Activated gamma-delta T cell treated with anti-CD3 and anti-CD28 coated beads, Interleukin-2, amount 50 U/mL, for 16 hours (primary cell): ENCODE measurements around the gene TMCC3.
"Not testable (repeated sequence)": the region's sequence is repeated elsewhere in the genome, so short reads cannot be mapped to it uniquely, and the experiment has no call there.

ENCODE experiments used
- DNase-seq: peaks from one replicate; pipeline ENCODE4 v3.0.0-alpha.2; 2020; ENCODE audit warnings: low read depth

TMCC3 gene

DNA sequence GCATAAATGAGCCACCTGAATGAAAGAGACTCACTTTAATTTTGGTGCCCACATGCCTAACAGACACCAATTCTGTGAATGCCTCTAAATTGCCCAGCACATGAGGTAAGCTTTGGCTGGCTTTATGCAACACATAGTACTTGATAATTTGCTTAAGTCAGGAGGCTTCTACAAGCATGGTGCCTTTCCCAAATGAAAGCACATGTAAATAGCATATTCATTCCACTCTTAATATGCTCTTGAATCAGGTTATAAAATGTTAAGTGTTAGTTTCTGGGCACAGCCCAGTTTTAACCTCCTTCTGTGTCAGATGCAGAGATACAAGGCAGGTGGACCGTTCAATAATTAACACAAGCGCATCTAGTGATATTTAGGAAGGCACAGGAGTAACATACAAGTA, 15.6 kb downstream of the TMCC3 start:
- DNase-seq, result no peak

DNA sequence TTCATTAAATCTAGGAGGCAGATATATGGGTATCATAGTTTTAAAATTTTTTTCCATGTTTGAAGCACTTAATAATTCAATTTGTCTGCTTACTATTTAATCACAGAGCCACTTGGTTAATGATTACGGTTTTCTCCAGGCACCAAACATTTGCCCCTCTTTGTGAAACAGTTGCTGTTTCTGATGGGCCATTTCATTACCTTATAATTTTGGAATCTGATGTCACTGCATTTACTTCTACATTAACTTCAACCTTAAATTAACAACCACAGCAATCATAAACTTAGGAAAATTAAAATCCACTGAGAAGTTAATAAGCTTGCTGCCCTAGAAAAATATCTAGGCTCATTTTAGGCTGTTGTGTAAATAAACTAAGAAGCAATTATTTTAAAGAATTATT, 17.0 kb downstream of the TMCC3 start:
- DNase-seq, result no peak

DNA sequence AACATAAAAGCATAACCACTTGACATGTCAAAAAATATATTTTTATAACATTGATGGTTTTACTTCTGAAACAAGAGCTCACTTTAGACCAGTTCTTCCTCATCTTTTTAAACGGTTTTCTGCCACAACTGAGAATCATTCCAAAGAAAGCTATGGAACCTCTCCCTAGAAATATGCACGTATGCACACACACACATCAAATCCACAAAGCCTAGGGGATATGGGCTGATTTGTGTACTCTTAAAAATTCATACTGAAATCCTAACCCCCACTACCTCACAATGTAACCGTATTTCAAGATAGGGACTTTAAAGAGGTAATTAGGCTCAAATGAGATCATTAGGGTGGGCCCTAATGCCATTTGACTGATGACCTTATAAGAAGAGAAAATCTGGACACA, 19.3 kb downstream of the TMCC3 start:
- DNase-seq, result no peak

DNA sequence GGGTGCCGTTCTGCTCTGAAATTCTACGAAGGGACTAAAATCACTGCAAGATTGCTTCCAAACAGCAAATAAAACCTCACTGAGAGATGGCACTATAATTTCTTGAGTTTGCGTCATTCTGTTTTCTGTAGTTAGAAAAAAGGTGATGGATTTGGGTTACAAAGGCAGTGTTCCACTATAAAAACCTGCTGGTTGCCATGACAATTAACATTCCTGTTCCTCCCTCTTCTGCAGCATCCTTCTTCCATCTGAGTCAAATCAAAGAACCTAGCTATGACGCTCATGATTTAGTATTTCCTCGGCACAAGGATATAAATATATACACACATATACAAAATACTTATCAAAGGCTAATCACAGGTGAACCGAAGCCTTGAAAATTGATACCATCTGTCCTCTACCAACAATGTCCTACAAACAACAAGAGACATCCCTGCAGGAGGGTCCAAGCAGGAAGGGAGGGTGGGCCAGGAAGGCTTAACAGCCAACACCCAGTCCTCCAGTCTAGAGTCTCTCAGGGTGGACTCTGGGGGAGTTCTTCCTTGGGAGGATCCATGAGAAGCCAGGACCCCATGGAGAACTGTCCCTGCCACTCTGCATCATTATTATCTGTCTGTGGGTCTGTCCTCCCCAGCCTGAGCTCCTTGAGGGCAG, 21.4 kb downstream of the TMCC3 start:
- DNase-seq, result no peak

DNA sequence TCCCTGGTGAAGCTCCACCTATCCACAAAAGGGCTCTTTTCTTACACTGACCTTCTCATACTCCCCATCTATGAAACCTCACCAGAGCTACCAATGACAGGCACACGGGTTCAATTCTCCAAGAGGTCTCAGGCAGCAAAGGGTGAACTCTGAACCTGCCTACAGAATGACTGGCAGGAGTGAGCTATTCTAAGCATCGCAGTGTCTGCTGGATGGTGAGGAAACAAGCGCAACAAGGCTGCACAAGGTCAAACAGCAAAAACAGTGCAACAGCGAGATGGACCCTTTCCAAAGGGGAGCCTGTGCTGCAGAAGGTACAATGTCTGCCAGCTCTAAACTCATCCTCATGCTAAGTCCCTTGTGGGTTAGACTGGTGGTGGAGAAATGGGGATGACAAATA, 22.0 kb downstream of the TMCC3 start:
- no peak for DNase-seq

DNA sequence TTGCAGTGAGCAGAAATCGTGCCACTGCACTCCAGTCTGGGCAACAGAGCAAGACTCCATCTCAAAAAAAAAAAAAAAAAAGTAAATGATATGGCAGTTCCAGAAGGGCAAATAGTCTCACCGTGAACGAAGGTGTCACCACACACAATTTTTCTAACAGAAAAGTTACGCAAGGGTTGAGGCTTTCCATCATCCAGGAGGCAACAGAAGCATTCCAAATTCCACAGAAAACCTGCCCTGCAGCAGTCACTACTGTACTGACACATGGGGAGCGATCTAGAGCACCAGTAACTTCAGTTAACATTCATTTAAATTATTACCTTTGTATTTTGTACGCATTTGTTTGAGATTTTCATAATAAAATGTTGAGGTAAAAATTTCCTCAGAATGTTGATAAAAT, 24.8 kb downstream of the TMCC3 start:
- DNase-seq, result no peak

DNA sequence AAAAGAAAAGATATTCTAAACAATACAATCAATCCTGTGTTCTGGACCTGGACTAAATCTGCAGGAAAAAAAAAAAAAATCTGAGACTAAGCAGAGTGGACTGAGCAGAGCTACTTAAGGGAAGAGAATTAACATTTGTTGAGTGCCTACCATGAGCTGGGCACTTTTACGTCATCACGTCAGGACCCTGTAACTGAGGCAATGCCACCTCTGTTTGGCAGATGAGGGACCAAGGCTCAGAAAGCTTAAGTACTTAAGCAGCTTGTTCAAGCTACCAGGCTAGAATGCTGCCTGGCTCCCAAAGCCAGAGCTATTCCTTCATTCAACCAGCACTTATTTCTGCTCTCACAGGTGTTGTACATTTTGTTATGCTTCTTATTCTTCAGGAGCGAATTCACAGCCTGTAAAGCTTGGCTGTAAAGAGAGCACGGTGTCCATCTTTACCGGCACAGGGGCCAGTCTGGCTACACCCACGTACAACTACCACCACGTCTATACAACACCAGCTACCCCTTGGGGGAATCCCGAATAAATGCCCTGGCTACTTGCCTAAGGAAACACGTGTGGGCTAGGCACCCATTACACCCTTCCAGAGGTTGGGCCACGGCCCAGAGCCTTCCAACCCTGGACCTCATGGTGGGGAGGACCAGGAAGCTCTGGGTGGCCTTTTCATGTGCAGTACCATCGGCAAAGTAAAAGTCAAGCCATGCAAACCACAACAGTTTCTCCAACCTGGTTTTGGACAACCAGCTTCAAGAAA, 27.0 kb downstream of the TMCC3 start:
- DNase-seq, result no peak

DNA sequence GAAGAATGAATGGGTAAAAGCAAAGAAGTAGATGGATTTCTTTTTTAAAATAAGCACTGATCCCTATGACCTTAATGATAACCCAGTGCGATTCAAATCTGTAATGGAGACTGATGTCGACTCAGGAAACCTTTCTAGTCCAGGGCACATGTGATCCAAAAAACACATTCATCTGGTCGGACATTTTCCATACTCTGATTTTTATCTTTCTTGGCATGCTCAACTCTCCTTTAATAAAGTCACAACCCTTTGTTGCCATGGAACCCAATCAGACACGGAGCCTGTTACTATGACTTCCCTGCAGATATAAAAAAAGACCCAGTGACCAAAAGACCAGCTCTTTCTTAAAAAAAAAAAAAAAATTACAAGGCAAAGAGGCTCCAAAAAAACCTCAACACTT, 27.9 kb downstream of the TMCC3 start:
- DNase-seq, result no peak

DNA sequence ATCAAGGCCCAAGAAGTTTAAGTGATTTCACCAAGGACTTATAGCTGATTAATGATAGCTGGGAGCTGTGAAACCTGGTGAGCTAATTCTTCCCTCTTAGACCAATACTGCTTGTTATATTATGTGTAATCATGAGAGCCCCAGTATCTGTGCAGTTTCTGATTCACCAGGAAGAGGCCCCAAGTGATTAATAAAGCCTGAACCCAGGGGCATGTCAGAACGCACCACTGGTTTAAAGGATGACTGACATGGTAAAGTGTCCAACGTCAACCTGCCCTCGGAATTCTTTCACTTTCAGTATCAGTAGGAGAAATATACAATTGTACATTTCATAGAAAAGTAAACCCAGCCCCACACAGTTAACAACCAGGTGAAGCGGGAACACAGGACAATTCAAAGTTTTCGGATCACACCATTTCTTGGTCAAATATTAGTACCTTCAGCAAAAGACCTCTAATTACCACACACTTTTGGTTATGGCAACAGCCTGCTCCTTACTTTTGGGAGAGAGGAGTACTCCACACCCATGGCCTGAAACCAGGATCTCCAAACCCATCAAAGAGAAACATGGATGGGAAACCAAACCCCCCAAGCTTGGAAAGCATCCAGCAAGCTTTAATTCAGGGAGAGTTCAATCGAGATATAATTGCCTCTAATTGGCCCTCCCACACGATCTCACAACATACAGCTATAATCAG, 28.5 kb downstream of the TMCC3 start:
- DNase-seq, result no peak

DNA sequence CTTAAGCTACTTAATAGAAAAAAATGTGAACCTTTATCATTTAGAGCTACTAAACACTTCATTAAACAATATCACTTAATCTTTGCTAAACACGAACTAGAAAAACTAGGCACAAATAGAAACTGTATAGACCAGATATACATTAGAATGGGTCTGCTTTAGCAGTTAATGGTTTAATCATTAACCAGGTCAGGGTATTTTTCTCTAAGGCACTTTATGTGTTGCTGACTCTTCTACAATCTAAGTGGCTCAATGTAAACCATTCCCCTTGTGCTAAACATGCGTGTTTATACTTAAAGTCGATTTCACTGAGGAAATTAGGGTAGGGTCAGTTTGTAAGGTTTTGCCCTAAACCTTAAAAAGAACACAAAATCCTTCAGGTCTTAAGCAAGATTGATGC, 29.7 kb downstream of the TMCC3 start:
- no peak for DNase-seq

DNA sequence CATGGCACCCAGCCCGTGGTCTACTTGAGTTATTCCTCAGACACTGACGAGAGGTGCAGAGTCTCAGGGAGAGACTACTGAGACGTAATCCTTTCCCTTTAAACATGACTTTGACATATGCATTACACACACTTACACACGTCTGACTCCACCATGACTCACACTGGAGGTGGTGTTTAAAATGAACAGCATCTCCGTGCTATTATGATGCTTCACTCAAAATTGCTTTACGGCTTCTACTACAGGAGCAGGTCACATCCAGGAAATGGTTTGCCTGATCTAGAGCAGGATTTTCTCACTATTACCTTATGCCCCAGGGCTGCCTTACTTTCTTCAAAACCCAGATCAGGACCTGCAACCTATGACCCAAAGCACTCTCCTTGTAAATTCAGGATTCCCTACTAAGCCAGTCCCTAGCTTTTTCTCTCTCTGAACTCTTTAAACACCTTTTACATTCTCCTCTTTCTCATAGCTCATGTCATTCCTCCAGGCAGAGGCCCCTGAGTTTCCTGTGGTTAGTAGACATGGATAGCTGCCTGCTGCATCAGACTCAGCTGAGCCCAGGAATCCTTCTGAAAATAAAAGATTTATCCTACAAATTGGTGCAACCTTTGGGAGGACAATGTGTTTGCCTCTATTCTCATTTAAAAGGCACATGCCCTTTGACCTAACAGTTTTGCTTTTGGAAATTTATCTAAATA, 31.2 kb downstream of the TMCC3 start:
- DNase-seq, result no peak

DNA sequence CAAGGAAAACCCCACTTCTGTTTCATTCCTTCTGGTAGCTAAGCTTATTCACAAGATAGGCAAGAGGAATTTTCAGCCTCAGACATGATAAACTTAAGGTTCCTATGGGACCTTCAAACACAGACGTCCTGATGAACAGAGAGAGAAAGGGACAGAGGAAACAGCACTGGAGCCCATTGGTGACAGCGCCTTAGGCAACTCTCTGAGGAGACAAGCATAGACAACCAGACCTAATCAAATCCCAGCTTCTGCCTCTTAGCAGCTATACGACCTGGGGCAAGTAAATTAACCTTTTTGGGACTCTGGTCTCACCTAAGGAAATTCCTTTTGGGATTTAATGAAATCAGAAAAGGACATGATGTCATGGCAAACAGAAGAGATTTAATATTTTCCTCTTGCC, 33.3 kb downstream of the TMCC3 start:
- DNase-seq, result no peak

DNA sequence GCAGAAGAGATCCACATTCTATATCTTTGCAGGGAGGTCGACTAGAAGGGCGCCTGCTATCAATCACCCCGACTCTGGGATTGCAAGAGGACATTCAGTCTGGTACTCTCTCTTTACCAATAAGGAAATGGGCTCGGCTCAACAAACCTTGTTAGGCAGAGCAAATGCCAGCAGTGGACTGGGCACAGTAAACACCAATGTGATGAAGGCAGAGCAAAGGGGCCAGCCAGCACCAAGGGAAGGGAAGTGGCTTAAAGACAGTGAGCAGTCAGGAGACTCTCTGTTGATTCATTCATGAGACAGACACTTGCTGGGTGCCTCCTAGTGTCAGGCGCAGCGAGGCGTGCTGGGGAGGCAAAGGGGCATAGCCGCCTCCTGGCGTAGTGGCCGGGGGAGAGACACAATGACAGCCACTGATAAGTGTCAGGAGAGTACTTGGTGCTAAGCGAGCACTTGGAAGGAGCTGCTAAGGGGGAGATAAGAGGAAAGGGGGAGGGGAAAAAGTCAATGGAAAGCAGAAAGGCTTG, 34.1 kb downstream of the TMCC3 start:
- DNase-seq, result no peak

DNA sequence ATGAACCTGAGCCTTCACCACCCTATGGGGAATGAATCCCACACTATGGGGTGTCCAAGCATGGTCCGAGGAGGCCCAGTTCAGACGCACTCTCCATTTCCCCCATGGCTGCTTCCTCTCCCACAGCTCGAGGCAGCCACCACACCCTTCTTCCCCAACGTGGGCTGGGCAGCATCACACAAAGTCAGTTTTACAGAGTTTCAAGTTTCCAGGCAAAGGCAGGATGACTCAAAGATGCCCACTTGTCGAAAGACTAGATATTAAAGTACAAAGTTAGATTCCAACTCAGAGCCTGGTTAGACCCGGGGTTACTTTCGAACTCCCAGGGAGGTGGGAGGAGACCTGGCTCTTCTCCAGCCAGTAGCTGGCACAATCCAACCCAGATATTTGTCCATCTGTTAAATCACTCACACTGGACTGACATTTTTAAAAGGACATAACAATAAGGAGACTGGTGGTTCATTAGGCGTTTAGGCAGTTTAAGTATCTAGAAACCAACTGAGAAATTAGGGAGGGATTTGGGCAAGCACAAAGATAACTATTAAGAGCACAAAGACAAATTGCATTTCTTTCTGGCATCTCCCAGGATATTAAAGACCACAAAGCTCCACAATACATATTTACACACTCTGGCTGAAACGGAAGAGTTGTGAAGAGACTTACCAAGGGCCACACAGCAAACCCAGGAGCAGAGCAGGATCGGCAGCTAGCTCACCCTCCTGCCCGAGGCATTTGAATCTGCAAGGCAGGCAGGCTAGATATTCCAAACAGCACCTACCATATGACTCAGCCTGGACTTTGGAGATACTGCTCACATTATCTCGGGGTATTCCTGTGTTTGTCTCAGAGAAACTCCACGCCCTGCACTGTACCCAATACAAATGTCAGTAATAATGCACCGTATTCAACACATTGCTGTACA, 34.8 kb downstream of the TMCC3 start:
- no peak for DNase-seq

DNA sequence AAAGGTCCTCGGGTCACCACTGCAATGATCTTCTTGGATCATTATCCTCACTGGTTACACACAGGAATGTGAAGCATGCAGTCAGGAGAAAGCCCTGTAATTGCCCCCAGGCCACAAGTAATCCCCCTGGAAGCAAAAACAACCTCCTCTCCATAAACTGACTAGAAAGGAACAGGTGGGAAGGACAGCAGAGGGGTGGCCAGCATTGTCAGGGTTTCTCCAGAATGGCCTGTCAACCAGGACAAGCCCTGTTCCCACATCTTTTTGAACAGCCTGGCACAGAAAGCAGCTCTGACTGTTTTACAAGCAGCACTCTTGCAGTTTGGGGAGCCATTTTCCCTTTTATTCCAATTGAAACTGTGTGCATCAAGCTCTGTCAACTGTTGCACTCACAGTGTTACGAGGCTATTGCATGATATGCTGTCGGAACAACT, 36.1 kb downstream of the TMCC3 start:
- DNase-seq, result no peak

DNA sequence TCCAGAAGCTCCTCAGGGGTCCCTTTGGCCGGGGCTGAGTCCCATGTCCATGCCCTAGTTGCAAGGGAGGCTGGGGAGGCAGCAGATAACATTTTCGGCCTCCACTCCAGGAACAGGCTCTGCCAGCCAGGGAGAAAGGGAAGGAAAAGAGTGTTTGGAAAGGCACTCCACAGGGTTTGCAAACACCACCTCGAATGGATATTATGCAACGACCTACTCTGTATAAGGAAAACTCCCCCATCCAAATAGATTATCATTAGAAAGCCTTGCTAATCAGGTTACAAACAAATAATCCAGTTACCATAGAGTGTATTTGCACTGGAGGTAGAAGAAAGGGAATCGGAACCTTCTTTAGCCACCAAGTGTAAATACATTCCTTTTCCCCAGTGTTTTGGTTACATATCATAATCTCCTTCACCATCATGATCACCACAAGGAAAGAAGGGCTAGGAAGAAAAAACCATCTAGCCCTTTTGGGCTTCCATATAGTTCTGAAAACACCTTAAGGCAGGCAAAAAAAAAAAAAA, 40.4 kb downstream of the TMCC3 start:
- DNase-seq, result no peak

DNA sequence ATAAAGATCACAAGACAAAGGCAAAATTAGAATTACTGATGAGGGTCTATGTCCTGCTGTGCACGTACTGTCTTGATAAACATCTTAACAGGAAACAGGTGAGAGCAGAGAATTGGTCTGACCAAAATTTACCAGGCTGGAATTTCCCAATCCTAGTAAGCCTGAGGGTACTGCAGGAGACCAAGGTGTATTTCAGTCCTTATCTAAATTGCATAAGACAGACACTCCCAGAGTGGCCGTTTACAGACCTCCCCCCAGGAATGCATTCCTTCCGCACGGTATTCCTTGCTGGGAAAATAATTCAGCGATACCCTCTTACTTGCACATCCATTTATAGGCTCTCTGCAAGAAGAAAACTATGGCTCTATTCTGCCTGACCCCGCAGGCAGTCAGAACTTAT, 43.5 kb downstream of the TMCC3 start:
- DNase-seq, result not testable (repeated sequence)

DNA sequence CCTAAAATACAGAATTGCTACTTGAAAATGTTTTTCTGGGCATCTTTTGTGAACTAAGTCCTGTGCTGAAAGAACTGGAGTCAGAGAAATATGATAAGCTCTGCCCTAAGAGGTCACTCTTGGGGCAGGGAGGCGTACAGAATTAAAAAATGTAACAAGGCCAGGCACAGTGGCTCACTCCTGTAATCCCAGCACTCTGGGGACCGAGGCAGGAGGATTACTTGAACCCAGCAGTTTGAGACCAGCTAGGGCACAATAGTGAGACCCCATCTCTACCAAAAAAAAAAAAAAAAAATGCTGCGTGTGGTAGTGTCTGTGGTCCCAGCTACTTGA, 46.0 kb downstream of the TMCC3 start:
- DNase-seq, result no peak

DNA sequence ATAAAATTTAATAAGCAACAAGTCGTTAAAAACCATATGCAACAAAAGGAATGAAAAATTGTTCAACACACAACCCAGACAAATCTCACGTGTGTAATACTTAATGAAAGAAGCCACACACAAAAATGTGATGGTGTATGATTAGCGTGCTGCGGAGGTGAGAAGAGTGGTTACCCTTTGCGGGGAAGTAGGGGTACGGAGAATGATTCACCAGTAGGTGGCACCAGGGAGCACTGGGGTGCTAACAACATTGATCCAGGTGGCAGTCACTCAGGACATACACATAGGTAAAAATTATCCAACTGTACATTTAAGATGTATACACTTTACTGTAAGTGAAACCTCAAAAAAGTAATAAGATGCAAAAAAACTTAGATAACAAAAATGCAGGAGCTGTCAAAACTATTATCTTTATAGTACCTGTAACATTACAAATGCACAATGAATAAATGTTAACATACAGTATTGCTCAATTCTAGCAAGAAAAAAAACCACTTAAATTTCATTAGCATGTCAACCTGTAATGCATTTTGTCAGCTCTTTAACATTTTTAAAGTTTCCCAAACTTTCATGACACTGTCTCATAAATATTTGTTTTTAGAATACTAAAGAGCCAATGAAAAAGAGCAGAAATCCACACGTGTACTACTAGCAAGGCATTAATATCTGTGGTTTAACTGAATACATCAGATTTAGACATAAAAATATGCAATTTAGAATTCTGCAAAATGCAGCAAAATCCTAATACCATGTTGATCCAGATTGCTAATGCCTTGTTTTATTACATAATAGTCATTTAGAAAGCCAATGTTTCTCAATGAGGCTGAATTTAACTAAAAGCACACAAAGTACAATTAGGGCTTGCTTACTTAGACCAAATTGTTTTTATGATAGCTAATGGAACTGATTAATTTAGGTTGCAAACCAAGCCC, 46.7 kb downstream of the TMCC3 start:
- peak; percentile 5 for DNase-seq

DNA sequence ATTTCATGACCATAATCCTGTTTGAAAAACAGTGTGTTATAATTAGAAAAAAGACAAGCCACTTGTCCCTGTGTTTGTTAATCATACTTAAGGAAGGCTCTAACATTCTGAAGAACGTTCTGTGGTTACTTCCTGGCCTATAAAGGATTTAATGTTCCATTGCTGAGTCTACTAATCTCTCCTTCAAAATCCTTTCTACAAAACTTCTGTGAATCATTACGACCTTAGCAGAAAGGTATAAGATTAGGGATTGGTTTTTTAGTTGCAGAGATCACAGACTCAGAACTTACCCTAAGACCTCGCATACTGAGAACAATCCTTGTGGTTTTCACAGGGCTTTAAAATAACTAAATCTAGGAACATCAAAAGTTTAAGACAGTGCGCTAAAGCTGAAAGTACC, 48.3 kb downstream of the TMCC3 start:
- no peak for DNase-seq
